HS-5 (cell line): ENCODE data around the gene IL16.
"Not testable (repeated sequence)": the region's sequence is repeated elsewhere in the genome, so short reads cannot be mapped to it uniquely, and the experiment has no call there.

Experiments used
- DNase-seq: peaks from one replicate; pipeline ENCODE4 v3.0.0-alpha.2; 2012; ENCODE audit warnings: low read depth

The IL16 gene

DNA sequence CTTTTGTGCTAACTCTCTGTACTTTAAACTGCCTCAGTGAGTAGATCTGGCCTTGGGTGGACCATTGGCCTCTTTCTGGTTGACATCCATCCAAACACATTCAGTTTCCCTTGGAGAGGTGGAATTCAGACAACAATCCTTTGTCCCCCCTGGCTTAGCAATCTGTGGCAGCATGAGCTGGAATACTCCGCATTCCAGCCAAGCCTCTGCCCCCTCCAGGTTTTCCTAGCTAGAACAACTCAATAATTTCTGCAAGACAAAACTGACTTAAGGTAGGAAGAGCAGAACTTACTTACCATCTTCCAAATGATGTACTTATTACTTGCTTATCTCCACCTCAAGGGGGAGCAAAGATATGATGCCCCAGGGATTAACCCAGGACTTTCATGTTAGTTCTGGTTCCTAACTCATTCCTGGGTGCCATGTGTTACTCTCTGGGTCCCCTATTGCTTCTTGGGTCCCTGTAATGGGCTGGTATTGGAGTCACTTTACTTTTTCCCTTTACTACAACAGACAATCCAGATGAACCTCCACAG, 21.8 kb upstream of the IL16 start:
- DNase-seq = no peak

DNA sequence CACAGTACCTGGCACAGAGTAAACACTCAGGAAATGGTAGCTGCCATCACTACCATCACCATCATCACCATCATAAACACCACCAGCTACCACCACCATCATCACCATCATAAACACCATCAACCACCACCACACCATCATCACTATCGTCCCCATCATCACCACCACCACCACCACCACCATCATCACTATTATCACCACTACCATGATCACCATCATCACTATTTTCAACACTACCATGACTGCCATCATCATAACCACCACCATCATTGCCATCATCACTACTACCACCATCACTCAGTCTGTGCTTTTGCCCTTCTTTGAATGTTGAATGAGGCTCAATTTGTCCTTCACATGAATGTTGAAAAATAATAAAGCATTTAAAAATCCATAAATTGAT, 21.2 kb upstream of the IL16 start:
- no peak for DNase-seq

DNA sequence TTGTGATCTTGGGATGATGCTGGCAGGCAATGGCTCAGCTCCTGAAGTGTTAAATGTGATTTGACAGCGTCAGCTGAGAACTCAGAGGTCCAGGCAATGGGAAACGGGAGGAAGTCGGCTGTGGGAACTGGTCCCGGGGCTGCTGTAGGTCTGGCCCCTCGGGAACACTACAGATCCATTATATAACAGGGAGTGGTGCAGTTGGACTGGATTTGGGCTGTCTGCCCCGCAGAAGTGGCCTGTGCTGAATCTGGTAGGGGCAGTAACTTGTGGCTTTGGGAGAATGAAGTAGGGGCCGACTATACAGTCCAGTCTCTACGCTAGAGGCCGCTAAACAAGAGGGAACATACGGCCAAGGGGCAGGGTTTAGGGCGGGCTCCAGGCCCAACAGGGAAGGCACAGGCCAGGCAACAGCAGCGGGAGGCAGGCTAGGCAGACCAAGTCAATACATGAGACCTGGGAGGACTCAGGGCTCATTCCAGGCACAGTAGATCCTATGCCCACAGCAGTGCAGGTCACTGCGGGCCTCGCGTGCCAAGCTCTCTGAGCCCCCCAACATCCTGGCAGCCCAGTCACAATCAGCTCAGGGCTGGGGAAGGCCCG, 20.3 kb upstream of the IL16 start:
- DNase-seq = no peak

DNA sequence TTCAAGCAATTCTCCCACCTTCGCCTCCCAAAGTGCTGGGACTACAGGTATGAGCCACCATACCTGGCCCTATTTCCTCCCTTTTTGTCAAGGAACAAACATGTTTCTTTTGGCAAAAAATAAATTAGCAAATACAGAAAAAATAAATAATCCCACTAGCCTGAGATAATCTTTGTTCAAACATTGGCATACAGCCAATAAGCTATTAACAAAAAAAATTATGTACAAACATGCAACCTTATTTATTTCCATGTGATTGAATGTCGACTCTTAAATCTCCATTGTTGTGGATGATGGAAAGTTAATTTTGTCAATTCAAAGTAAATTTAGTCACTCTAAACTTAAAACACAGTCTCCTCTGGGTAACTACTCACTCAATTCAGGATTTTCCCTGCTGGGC, 18.3 kb upstream of the IL16 start:
- no peak for DNase-seq

DNA sequence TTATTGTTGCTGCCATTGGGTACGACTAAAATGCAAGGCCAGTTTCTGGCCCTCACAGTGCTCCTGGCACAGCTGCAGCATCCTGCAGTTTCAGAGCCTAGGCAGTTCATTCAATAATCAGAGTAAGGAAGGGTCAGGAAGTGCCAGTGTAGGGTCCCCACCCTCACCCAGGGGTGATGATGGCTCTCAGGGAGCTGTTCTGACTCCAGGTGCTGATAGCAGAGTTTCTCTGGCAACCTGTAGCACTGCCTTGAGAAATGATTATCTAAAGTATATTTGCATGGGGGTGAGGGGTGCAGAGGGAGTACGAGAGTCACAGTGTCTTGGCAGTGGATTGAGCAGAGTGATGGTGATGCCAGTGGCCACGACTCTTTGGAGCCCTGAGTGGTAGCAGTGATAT, 15.5 kb upstream of the IL16 start:
- DNase-seq = no peak

DNA sequence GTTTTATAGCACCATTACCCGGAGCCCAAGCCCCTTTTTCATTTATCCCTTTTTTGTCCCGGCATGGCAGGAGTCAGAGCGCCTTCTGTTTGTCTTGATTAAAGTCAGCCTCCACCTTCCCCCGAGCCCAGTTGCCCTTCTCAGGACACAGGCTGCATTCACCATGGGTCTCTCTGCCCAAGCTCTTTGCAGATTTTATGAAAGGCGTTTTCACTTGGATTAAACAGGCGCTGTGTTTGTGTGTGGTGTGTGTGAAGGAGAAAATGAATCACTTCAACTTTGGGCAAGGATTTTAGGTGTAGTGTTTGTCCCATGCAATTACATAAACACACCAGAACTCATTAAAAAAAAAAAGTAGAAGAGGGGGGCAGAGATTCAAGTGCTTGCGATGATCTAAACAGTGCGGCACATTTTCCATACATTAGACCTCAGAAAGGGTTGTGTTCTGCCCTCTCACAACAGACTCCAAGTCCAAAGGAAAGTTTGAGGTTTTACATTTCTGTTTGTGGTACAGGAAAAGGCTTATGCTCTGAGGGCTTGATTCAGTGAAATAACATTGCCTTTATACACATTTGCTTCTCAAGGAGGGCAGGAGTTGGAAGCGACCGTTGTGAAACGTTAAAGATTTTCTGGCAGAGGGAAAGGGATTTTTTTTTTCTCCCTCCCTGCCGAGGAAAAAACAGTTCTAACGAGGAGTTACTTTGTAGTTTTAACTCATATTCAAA, 14.5 kb upstream of the IL16 start:
- no peak for DNase-seq

DNA sequence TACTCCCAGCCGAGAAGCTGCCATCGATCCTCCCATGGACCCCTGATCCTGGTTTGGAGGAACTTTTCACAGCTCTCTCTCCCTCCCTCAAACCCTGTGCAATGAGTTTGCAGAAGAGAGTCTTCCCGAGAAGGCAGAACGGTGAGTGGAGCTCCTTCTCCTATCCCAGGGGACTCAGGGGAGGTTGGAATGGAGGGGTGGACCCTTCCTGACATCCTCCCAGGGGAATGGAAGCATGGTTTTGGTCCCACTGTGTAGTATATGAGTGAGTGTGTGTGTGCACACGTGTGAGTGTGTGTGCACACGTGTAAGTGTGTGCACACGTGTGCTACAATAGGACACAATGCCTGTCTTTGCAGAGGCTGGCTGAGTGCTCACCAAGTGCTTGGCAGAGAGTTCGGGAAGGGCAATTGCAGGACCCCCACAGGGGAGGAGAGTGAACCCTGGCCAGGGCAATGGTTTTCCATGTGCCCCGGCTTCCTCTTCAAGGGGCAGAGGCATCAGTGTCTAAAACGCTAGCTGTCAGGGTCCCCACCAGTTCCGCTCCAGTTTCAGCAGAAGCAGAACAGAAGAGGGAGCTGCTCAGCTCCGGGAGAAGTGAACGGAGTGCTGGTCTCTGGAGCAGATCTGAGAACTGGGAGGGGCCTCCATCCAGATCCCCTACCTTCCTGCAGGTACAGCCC, 13.8 kb upstream of the IL16 start:
- no peak for DNase-seq

DNA sequence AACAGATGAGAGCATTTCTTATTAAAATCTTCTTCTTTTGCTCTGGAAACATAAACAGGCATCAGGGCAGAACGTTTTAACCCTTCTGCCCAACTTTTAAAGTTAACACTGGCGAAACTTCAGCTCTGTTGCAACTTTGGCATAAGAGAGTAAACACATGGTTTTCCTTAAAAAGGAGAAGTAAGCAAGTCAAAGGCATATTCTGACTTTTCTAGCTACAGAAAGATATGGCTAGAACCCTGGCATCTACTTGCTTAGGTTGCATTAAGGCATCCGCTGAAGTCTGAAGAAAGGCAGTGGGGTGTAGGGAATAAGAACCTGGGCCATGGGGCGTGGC, 13.3 kb upstream of the IL16 start:
- DNase-seq = no peak

DNA sequence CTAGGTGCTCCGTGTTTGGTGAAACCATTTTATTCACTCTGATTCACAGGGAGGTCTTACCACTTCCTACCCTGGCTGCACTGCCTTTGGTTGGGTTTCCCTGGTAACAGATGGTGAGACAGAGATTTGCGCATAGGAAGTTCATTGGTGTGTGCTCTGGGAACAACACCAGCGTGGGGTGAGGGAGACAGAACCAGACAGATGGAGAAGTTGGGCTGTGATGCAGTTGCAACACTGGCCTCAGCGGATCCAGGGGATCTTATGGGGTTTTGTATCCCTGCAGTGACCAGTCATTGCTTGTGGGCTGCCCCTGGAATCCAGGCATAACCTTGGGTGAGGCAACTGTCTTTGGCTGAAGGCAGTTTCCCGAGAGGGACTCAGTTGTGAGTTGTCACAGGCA, 12.5 kb upstream of the IL16 start:
- DNase-seq = no peak

DNA sequence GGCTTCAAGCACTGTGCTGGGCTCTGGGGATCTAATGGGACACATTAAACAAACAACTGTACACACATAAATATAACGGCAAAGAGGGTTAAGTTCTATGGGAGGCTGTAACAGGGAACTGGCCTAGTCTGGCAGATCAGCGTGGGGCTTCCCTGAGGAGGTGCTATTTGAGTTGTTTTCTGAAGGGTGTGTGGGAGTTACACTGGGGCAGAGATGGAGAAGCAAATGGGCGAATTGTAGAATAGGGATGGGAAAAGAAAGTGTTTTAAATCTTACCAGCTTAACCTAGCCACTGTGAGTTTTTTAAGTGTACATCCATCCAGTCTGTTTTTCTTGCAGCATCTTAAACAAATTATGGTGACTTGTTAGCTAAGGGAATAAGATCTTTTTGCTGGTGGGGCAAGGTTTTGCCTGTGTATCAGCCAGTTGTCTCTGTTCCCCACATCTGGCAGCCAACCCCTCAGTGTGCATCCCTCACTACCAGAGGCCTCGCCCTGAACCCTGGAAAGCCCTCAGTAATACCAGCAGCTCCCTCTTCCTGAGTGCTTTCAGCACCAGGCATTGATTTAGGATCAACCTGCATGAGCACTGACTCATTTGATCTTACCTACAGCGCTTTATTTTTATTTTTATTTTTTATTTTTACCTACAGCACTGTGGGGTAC, 10.9 kb upstream of the IL16 start:
- no peak for DNase-seq

DNA sequence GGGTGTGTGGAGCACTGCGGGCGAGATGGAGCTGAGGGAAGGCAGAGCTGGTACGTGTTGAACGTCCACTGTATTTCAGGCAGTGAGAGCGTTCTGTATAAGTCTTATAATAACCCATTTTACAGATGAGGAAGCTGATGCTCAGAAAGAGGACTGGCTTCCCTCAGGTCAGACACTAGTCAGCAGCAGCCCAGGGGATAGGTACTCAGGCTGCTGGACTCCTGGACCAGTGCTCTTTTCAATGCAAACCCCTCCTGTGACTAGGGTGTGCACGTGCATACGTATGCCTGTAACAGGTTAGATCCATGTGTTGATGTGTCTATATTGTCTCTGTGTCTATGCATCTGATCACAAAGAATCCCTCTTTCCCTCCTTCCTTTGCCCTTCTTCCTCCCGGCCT, 8.3 kb upstream of the IL16 start:
- DNase-seq = no peak

DNA sequence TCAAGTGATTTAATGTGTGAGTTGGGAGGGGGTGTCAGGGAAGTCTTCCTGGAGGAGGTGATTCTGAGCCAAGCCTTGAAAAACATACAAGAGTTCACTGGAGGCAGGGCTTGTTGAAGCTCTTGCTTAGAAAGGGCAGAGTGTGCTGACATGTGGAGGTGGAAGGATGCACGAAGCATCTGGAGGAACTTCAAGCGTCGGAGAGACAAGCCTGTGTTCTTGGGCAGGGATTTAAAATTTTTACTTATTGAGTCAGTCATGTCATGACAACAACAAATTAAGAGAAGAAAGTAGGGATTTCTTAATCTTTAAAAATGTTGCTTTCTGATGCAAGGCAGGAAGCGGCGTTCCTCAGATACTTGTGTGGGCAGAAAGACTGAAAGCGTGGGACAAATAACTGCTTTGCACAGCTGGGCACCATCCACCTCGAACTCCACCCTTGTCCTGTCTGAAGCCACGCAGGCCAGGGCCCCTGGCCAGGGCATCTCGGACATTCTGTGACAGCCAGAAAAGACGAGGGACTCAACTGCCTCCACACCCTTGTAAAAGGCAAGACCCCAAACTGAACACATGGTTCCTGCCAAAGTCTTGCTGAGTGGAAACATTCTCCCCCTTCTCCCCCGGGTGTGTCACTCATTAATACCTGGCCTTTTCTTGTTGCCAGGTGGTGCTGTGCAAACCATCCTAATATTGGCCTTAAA, 6.9 kb upstream of the IL16 start:
- peak; percentile 84 for DNase-seq

DNA sequence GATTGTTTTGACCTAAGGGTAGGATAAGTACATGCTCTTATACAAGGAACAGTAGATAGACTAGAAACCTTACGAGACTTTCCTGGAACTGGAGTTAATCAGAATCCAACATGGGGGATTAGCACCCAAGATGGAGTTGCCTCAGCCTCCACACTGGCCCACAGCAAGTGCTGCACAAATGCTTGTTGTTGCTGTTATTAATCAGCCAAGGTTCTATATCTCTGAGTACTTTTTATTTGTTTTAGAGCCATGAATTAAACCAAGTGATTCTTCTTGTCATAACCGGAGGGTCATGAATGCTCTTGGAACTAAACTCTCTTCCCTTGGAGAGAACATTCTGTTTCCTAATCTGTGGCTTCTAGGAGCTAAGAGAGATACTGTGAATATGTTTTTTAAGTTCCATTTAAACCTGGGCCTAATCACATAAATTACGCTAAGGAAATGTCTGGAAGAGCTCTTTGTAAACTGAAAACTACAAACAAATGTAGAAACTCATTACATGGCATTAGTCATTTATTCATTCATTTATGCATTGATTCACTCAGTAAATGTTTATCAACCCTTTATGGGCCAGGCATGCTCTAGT, 5.7 kb upstream of the IL16 start:
- DNase-seq = no peak

DNA sequence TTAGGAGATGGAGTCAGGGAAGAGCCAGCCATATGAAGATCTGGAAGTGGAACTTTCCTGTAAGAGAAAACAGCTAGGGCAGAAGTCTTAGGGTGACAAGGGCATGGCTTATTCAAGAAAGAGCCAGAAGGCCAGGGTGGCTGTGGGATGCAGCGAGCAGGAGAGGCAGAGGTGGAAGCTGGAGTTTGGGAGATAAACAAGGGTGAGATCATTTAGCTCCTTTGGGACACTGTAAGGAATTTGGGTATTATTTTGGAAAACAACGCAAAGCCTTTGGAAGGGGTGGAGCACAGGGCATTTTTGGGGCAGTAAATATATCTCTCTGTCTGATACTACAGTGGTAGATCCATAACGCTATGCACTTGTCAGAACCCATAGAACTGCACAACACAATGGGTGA, 5.0 kb upstream of the IL16 start:
- DNase-seq = no peak

DNA sequence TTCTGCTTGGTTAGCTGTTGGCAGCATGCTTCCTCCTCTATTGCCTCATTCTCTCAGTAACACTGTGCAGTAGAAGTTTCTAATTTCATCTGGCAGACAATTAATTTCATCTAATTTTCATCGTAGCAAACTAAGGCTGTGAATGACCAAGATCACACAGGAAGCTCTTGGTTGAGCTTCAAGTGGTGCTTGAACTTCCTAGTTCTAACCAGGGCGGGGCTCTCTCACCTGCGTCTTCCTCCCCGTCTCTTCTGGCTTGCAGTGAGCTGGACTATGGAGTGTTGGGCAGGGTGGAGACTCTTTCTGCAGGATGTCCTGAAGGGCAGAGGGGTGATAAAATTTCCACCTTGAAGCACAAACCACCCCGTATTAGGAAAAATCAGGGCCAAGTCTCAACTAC, 2.0 kb upstream of the IL16 start:
- DNase-seq = no peak

DNA sequence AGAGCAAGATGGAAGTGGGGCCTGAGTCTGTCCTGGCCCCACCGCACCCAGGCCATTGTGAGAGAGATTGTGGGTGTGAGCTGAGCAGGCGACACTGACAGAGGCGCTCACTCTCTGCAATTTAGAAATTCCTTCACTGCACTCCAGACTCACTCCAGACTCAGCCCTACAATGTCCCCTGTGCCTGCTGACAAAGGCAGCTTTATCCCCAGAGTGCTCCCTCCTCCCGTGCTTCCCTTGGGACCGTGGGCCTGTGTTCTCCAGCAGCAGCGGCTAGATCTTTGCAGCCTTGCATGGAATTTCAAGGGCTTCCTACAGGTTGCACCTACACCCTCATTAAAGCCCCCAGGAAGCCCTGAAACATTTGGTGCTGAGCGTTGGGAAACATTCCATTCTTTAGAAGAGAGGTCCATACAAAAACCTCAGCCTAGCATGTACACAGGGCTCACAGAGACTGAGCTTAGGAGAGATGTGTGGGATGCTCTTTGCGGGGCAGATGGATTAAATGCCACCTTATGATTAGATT, 1.3 kb upstream of the IL16 start:
- DNase-seq = no peak

DNA sequence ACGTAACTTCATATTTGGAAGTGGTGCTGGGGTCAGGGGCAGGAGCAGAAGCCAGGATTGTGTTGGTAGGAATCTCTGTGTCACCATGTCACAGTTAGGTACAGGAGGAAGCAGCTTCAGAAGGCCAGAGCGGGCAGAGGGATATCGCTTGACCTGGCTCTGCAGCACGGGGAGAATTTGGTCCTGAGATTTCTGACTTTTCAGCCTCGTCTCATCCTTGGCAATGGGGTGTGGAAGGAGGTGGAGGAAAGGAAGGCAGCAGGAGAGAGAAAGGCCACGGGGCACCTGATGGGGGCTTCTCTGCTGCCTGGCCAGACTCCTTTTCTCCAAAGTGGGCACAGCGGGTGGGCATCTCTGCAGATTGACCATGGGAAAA, 564 bp downstream of the IL16 start:
- no peak for DNase-seq

DNA sequence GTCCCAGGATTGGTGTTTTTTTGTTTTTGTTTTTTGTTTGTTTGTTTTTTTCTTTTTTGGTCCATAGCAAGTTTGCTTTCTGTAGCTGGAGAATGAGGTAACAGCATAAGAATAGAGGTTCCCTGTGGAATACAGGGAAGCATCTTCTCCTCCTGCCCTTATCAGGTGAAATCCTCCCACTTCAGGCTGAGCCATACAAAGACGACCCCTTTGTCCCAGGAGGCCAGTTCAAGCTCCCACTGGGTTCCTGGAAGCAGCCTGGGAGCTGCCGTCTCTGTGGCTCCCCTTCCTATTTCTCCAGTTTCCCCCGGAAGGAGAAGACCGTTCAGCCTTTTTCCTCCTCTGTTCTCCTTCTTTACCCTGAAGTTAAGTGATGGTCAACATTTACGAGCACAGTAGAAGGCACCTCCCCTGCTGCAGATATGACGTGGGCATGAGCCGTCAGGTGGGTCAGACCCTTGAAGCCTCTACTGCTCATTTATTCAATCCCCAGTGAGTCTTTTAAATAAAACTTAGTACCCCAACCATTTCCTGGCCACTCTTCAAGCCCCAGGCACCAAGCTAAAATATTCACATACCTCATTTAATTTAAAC, 1.1 kb downstream of the IL16 start:
- no peak for DNase-seq

DNA sequence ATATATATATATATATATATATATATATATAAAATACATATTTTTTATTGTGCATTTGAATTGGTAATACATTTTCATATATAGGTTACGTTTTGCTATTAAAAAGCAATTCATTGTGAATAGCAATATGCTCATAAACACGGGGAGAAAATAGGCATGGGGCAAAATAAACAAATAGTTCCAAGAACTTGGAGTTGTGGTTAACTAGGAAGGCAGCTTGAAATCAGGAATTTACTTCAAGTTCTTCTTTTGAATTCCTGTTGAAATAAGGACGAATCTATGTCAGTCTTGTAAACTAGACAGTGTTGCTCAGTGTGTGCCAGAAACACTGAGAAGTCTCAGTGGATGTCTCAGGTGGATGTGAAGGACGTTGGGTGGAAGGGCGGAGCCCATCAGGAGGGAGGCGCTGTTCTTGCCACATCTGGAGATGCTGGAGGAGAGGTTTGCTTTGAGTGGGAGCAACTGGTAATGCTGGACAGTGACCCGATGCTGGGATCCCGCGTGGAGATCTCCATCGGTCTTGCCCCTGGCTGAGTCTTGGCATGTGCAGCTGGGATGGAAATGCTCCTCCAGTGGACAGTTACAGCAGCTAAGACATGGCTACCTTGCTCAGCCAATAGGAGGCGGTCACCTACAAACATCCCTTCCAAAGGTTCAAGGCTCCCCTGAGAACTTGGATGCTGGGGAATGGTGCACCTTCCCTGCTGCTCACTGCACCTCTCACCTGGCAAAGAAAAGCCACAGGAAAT, 2.5 kb downstream of the IL16 start:
- no peak for DNase-seq

DNA sequence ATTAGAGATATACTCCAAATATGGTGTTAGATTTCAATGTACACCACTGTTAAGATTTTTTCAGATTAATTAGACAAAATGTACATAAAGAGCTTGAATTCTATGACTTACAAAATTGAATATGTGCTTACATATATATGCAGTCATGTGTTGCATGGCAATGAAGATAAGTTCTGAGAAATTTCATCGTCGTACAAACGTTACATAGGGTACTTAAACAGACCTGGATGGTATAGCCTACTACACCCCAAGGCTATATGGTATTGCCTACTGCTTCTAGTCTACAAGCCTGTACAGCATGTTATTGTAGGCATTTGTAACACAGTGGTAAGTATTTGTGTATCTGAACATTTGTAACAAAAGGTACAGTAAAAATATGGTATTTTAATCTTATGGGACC, 9.3 kb downstream of the IL16 start:
- no peak for DNase-seq

DNA sequence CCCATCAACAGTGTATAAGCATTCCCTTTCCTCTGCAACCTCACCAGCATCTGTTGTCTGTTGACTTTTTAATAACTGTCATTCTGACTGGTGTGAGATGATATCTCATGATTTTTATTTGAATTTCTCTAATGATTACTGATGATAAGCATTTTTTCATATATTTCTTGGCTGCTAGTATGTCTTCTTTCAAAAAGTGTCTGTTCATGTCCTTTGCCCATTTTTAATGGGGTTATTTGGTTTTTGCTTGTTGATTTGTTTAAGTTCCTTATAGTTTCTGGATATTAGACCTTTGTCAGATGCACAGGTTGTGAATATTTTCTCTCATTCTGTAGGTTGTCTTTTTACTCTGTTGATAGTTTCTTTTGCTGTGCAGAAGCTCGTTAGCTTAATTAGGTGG, 11.3 kb downstream of the IL16 start:
- not testable (repeated sequence) for DNase-seq
